Fibroblast of mammary gland (primary cell): ENCODE data around the gene RAB6B.

Experiments used
- DNase-seq: peaks from one replicate; pipeline ENCODE4 v3.0.0-alpha.2; 2010; ENCODE audit warnings: low read depth
- H3K4me3 ChIP-seq: 2 replicates; pipeline ENCODE4 v1.5.1; 2011; ENCODE audit warnings: low read depth, mild to moderate bottlenecking, low read length, moderate library complexity; ENCODE audit not compliant: control insufficient read depth
- TF ChIP-seq, protein P1 (sequence below): conservative IDR thresholded peaks from 2 replicates; pipeline ENCODE4 v1.5.1; 2011; ENCODE audit warnings: low read depth, low read length, inconsistent platforms; ENCODE audit not compliant: control insufficient read depth, insufficient read depth

The RAB6B gene

GRCh38 chr3:133910422-133910821 is 14.7 kb upstream of the RAB6B start:
- TF ChIP-seq, protein P1, sequence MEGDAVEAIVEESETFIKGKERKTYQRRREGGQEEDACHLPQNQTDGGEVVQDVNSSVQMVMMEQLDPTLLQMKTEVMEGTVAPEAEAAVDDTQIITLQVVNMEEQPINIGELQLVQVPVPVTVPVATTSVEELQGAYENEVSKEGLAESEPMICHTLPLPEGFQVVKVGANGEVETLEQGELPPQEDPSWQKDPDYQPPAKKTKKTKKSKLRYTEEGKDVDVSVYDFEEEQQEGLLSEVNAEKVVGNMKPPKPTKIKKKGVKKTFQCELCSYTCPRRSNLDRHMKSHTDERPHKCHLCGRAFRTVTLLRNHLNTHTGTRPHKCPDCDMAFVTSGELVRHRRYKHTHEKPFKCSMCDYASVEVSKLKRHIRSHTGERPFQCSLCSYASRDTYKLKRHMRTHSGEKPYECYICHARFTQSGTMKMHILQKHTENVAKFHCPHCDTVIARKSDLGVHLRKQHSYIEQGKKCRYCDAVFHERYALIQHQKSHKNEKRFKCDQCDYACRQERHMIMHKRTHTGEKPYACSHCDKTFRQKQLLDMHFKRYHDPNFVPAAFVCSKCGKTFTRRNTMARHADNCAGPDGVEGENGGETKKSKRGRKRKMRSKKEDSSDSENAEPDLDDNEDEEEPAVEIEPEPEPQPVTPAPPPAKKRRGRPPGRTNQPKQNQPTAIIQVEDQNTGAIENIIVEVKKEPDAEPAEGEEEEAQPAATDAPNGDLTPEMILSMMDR = peak; percentile 21
- H3K4me3 ChIP-seq = no peak overlapping the region

GRCh38 chr3:133905376-133905775 is 9.7 kb upstream of the RAB6B start:
- no peak for DNase-seq
- no peak overlapping the region for H3K4me3 ChIP-seq
- TF ChIP-seq, protein P1 = no peak

More at GRCh38 chr3:133910422-133910821, 14.7 kb upstream of the RAB6B start:
- no peak for DNase-seq

DNA sequence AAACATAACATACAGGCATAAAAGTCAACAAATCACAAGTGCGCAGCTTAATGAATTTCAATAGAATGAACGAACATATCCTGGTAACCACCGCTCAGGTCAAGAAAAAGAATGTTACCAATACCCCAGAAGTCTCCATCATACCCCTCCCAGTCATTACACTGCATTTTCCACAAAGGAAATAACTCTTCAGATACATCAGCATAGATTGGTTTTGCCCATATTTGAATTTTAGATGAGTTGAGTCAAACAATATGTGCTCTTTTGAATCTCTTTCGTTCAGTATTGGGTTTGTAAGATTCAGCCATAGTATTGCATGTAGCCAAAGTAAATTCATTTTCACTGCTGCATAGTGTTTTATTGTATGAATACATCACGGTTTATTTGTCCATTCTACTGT is 6.2 kb upstream of the RAB6B start:
- TF ChIP-seq, protein P1 = no peak
- H3K4me3 ChIP-seq = no peak overlapping the region
- DNase-seq = no peak

DNA sequence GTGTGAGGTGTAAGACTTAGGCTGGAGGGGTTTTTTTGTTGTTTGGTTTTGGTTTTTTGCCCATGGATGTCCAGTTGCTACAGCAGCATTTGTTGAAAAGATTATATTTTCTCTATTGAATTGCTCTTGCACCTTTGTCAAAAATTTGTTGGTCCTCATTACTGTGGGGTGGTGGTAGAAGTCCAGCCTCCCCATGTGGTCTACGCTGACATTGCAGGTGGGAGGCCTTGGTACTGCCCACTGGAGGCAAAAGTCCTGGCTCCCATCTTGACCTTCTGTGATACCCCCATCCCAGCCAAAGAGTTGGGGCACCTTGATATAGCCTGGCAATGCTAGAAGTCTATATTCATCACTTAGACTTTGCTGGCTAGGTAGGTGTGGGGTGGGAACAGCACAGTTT is 5.4 kb upstream of the RAB6B start:
- no peak overlapping the region for H3K4me3 ChIP-seq
- DNase-seq = no peak
- TF ChIP-seq, protein P1 = peak; percentile 28

DNA sequence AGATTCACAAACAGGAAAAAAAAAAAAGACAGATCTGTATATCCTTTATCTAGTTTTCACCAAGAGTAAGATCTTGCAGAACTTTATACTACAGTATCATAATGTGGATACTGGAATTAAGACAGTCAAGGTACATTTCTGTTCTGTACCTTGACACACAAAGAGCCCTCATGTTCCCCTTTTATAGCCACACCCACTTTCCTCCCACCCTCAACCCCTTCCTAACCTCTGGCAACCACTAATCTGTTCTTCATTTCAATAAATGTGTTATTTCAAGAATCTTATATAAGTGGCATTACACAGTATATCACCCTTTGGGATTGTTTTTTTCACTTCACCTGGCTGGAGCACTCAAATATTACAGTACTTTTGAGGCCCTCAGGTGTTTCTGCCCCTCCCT is 3.6 kb upstream of the RAB6B start:
- TF ChIP-seq, protein P1 = no peak
- no peak overlapping the region for H3K4me3 ChIP-seq
- DNase-seq = no peak

DNA sequence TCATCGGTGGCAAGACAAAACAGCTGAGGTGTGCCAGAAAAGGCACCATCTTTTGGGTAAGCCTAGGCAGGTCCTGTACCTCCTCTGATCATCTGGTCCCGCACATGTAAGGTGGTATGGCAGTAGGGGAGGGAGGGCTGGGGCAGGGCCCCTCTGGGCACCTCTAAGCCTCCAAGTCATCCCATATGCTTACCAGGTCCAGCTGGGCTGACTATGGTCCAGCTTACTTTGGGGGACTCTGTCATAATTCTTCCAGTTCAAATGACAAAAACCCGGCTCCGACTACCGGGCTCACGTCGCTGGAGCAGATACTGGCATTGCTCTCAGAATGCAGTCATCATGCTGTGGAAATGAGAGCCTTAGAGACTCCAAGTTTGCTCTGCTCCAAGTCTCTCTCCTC is 1.9 kb upstream of the RAB6B start:
- no peak overlapping the region for H3K4me3 ChIP-seq
- TF ChIP-seq, protein P1 = no peak
- no peak for DNase-seq

DNA sequence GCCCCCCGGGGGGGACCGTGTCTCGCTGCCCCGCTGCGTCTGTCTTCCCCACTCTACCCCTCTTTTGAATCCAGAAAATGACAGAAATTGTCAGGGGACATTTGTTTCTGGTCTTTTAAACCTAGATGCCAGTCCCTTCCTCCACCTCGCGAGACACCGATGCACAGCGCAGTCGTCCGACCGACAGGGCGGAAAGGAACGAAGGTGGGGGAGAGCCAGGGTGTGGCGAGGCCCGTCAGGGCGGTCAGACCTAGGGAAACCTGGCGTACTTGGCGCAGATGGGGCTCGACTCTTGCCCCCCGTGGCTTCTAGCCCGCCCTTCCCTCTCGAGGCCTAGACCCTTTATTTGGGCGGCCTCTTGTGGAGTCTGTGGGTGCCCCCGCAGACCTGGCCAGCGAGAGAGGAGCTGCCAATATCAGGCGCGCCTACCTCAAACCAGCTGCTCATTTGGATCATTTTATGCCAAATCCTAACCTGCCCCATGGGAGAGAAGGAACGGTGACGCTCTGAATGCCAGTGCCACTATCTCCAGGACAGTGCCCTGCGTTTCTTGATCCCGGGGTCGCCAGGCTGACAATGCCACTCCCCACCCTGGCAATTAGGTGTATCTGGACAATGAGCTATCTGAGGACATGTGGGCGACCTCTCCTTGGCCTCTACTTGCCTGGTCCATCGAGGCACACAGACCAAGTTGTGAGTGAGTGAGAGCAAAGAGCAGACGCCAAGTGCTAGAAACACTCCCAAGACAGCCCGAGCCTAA is 500 bp upstream of the RAB6B start:
- TF ChIP-seq, protein P1 = no peak
- H3K4me3 ChIP-seq = peak overlapping the region; percentile 45
- DNase-seq = no peak
